Measurements from ENCODE around the gene GNAI2. TPM values are rescaled to one million over a fixed set of nuclear protein-coding genes. Genes with fewer than 3 reads are reported as not detected.

The GNAI2 gene
- total RNA-seq, 4 donors from 2014 or later, result 71.8 to 178 (median 98.4) TPM

- Histone ChIP-seq H3K9me3 (no peaks in the 10 kb centered on the region), H3K4me1 (peaks cover 11 to 61% (median 21%) of the 10 kb centered on the region in 4 donors), H3K36me3 (peaks cover 0 to 5% (median 0%) of the 10 kb centered on the region in 3 donors), H3K27me3 (no peaks in the 10 kb centered on the region), H3K4me3 (no peak overlapping the region), H3K27ac (peak overlapping the region; percentile 32 to 100 (median 79))
- DNase-seq, result no peak
- TF ChIP-seq POLR2A (IDR thresholded peaks at IDR 0.05) (no peak), CTCF (IDR thresholded peaks at IDR 0.05) (no peak)
Measured at GRCh38 chr3:50263478-50264382, 27.7 kb downstream of the GNAI2 start.

GRCh38 chr3:50264383-50264963 lies 28.5 kb downstream of the GNAI2 start:
- Histone ChIP-seq H3K9me3 (no peaks in the 10 kb centered on the region), H3K4me1 (peaks cover 11 to 67% (median 20%) of the 10 kb centered on the region in 4 donors), H3K4me3 (no peak overlapping the region), H3K36me3 (no peaks in the 10 kb centered on the region), H3K27ac (peak overlapping the region; percentile 62 to 100 (median 94)), H3K27me3 (no peaks in the 10 kb centered on the region)
- TF ChIP-seq CTCF (IDR thresholded peaks at IDR 0.05), result no peak
- no peak for TF ChIP-seq POLR2A (IDR thresholded peaks at IDR 0.05)
- peak in 2 of 3 donors; percentile 65 to 66 for DNase-seq

- H3K9me3 ChIP-seq, result no peaks in the 10 kb centered on the region
- H3K27me3 ChIP-seq, result no peaks in the 10 kb centered on the region
- peak in 1 of 3 donors; percentile 69 for DNase-seq
- peak overlapping the region; percentile 62 to 100 (median 94) for H3K27ac ChIP-seq
- H3K36me3 ChIP-seq, result no peaks in the 10 kb centered on the region
- TF ChIP-seq POLR2A (IDR thresholded peaks at IDR 0.05) (peak in 1 of 2 donors; percentile 32), CTCF (IDR thresholded peaks at IDR 0.05) (no peak)
- no peak overlapping the region for H3K4me3 ChIP-seq
- peaks cover 11 to 68% (median 17%) of the 10 kb centered on the region in 4 donors for H3K4me1 ChIP-seq
Measured at GRCh38 chr3:50264964-50265485, 29.0 kb downstream of the GNAI2 start.

- Histone ChIP-seq H3K27ac (peak overlapping the region; percentile 62 to 100 (median 94)), H3K4me1 (peaks cover 7 to 67% (median 13%) of the 10 kb centered on the region in 4 donors), H3K4me3 (no peak overlapping the region), H3K36me3 (no peaks in the 10 kb centered on the region), H3K9me3 (no peaks in the 10 kb centered on the region), H3K27me3 (no peaks in the 10 kb centered on the region)
- TF ChIP-seq CTCF (IDR thresholded peaks at IDR 0.05) (no peak), POLR2A (IDR thresholded peaks at IDR 0.05) (no peak)
- no peak for DNase-seq
Measured at GRCh38 chr3:50265571-50265970, 29.6 kb downstream of the GNAI2 start.

- no peaks in the 10 kb centered on the region for H3K36me3 ChIP-seq
- peaks cover 3 to 63% (median 10%) of the 10 kb centered on the region in 4 donors for H3K4me1 ChIP-seq
- H3K27ac ChIP-seq, result peak overlapping the region; percentile 62 to 100 (median 94)
- TF ChIP-seq CTCF (IDR thresholded peaks at IDR 0.05) (no peak), POLR2A (IDR thresholded peaks at IDR 0.05) (no peak)
- peak overlapping the region in 1 of 4 donors; percentile 54 for H3K4me3 ChIP-seq
- H3K27me3 ChIP-seq, result no peaks in the 10 kb centered on the region
- no peak for DNase-seq
- no peaks in the 10 kb centered on the region for H3K9me3 ChIP-seq
Measured at GRCh38 chr3:50266017-50266416, 30.0 kb downstream of the GNAI2 start.

Data from Peyer's patch (tissue), 4 donors.